Endothelial cell of umbilical vein (primary cell): Measurements from ENCODE around the gene FIGLA. TPM values are rescaled to one million over a fixed set of nuclear protein-coding genes. Genes with fewer than 3 reads are reported as not detected.

Experiments used
- BruUV-seq: library from RNA; stranded (reverse); fragments of 400-500 nt; replicated peaks from 2 replicates; lab custom pipeline; 2021; lab: Mats Ljungman, UMichigan
- CTCF ChIA-PET: fragments of 300-600, 350-600 bp; sonication (Branson Sonifier 250); formaldehyde crosslinking; loops from one replicate; lab custom pipeline; 2021; ENCODE audit warnings: antibody characterized with exemption, inconsistent platforms; lab: Charles Lee
- POLR2A ChIA-PET: fragments of 300-600, 350-600 bp; sonication (Branson Sonifier 250); formaldehyde crosslinking; loops from one replicate; lab custom pipeline; 2021; ENCODE audit warnings: antibody characterized with exemption, inconsistent platforms; lab: Charles Lee
- DNase-seq: peaks from one replicate; pipeline ENCODE4 v3.0.0-alpha.2; 2011; ENCODE audit warnings: low read depth, low spot score
- FAIRE-seq: peaks from 2 replicates; lab custom pipeline; 2011; peaks lifted over from hg19 to GRCh38; lab: Jason Lieb, UNC
- H2AFZ ChIP-seq: 2 replicates; pipeline ENCODE4 v1.6.0; 2012; ENCODE audit warnings: low read depth, low read length, control low read depth, inconsistent platforms
- H3K27ac ChIP-seq: 2 replicates; pipeline ENCODE4 v1.5.1; 2011; ENCODE audit warnings: low read depth, mild to moderate bottlenecking, control low read depth, low read length, moderate library complexity; ENCODE audit not compliant: insufficient read depth
- H3K27me3 ChIP-seq, 2 experiments: 2 replicates each; pipeline versions ENCODE4 v1.6.0 to v1.6.1; 2011; ENCODE audit warnings: low read length in 2 of 2, mixed read lengths in 1 of 2; ENCODE audit not compliant: control insufficient read depth in 2 of 2, insufficient read depth in 2 of 2
- H3K36me3 ChIP-seq, 2 experiments: 2 replicates in 1 of 2; 3 replicates in 1 of 2; pipeline ENCODE4 v1.5.1; 2011; ENCODE audit warnings: low read length in 2 of 2, mild to moderate bottlenecking in 1 of 2, moderate library complexity in 1 of 2; ENCODE audit not compliant: control insufficient read depth in 2 of 2, insufficient read depth in 2 of 2; ENCODE audit errors: extremely low read depth in 1 of 2
- H3K4me1 ChIP-seq: 3 replicates; pipeline ENCODE4 v1.5.1; 2011; ENCODE audit warnings: mild to moderate bottlenecking, low read length; ENCODE audit not compliant: control insufficient read depth, insufficient read depth; ENCODE audit errors: extremely low read depth
- H3K4me2 ChIP-seq: 2 replicates; pipeline ENCODE4 v1.6.1; 2011; ENCODE audit warnings: low read length, control low read depth, mixed read lengths; ENCODE audit not compliant: insufficient read depth
- H3K4me3 ChIP-seq, 3 experiments: fragments of 200-600 bp in 1 of 3; sonication (generic), shearing (Covaris generic) in 1 of 3; replicated peaks in 1 of 3; 2 replicates each; pipeline ENCODE4 v1.5.1; 2011 to 2016; ENCODE audit warnings: control low read depth in 3 of 3, low read length in 3 of 3, mild to moderate bottlenecking in 2 of 3, inconsistent platforms in 1 of 3, low read depth in 1 of 3, moderate library complexity in 1 of 3; ENCODE audit not compliant: insufficient read depth in 1 of 3
- H3K79me2 ChIP-seq: 2 replicates; pipeline ENCODE4 v1.6.0; 2012; ENCODE audit warnings: low read length, inconsistent platforms; ENCODE audit not compliant: control insufficient read depth, insufficient read depth
- H3K9ac ChIP-seq: replicated peaks from 2 replicates; pipeline ENCODE3; 2011; ENCODE audit warnings: low read length, control low read depth; ENCODE audit not compliant: insufficient read depth; ENCODE audit errors: extremely low read depth
- H3K9me1 ChIP-seq: replicated peaks from 3 replicates; pipeline ENCODE4 v1.6.0; 2011; ENCODE audit warnings: mild to moderate bottlenecking, low read length; ENCODE audit not compliant: control insufficient read depth, insufficient read depth; ENCODE audit errors: extremely low read depth
- H3K9me3 ChIP-seq: replicated peaks from 2 replicates; pipeline ENCODE4 v1.5.1; 2012; ENCODE audit warnings: low read length, inconsistent platforms; ENCODE audit not compliant: control insufficient read depth, insufficient read depth
- H4K20me1 ChIP-seq: replicated peaks from 2 replicates; pipeline ENCODE3; 2011; ENCODE audit warnings: mild to moderate bottlenecking, low read length; ENCODE audit not compliant: control insufficient read depth, insufficient read depth; ENCODE audit errors: extremely low read depth
- EZH2 ChIP-seq: IDR thresholded peaks from 2 replicates; pipeline ENCODE4 v1.6.1; 2012; ENCODE audit warnings: borderline replicate concordance, low read depth, mild to moderate bottlenecking, moderate library complexity, low read length, inconsistent platforms; ENCODE audit not compliant: severe bottlenecking
- FOS ChIP-seq: IDR thresholded peaks from 2 replicates; pipeline ENCODE4 v1.6.1; 2011; ENCODE audit warnings: mild to moderate bottlenecking, low read length, moderate library complexity, borderline replicate concordance; ENCODE audit not compliant: insufficient read depth
- GATA2 ChIP-seq: IDR thresholded peaks from 2 replicates; pipeline ENCODE4 v1.7.0; 2011; ENCODE audit warnings: low read depth, mild to moderate bottlenecking, moderate library complexity, mixed read lengths, low read length; ENCODE audit not compliant: insufficient read length, insufficient read depth
- JUN ChIP-seq: IDR thresholded peaks from 2 replicates; pipeline ENCODE4 v1.6.1; 2011; ENCODE audit warnings: borderline replicate concordance, low read depth; ENCODE audit not compliant: insufficient read length, insufficient read depth
- MYC ChIP-seq: IDR thresholded peaks from one replicate; pipeline ENCODE4 v1.6.1; 2011; ENCODE audit warnings: mild to moderate bottlenecking, low read depth, low read length
- POLR2A ChIP-seq: IDR thresholded peaks from 2 replicates; pipeline ENCODE4 v1.6.1; 2012; ENCODE audit warnings: low read depth, mild to moderate bottlenecking, control low read depth, low read length
- POLR2AphosphoS5 ChIP-seq: IDR thresholded peaks from 2 replicates; pipeline ENCODE4 v1.6.1; 2012; ENCODE audit warnings: low read depth, mild to moderate bottlenecking, control low read depth, low read length, moderate library complexity; ENCODE audit not compliant: insufficient read depth
- dilution Hi-C: fragments of 300-500 bp; cut with MboI; formaldehyde crosslinking; loops from one replicate; pipeline ENCODE4 v1.15.0; 2019; ENCODE audit warnings: low sequenced_read_pairs; ENCODE audit not compliant: extremely low pct_ligation_motif_present
- intact Hi-C: fragments of 100-400 bp; cut with micrococcal nuclease; formaldehyde crosslinking; loops from one replicate; pipeline ENCODE4 v1.10.0; 2022
- polyA plus RNA-seq, 4 experiments: library from polyadenylated mRNA; depleted of rRNA in 3 of 4; stranded (reverse) in 3 of 4; unstranded in 1 of 4; fragments of >200 nt; gene quantifications; 2 replicates each; pipeline versions ENCODE4 v1.2.1 to v1.2.3, GENCODE V29; 2011 to 2012; ENCODE audit warnings: missing spikeins in 1 of 4
- total RNA-seq: library from RNA; stranded (reverse); gene quantifications from 2 replicates; pipeline ENCODE4 v1.2.3, GENCODE V29; 2021
- TF ChIP-seq, protein P1 (sequence below), 2 donors: IDR thresholded peaks; 1 replicate in 1 of 2; 2 replicates in 1 of 2; pipeline ENCODE4 v1.5.1; 2011; ENCODE audit warnings: low read length in 2 of 2, mild to moderate bottlenecking in 2 of 2, moderate library complexity in 2 of 2, control low read depth in 1 of 2, inconsistent platforms in 1 of 2, low read depth in 1 of 2; ENCODE audit not compliant: insufficient read depth in 1 of 2; ENCODE audit errors: extremely low read depth in 1 of 2
- TF ChIP-seq, protein P2 (sequence below): IDR thresholded peaks from 2 replicates; pipeline ENCODE4 v1.6.1; 2011; ENCODE audit not compliant: insufficient read depth, insufficient read length

FIGLA gene
- total and polyA plus RNA-seq, 2 donors (not counting 3 experiments of a cell fraction or from before 2014, with no cell fraction given): not detected

DNA sequence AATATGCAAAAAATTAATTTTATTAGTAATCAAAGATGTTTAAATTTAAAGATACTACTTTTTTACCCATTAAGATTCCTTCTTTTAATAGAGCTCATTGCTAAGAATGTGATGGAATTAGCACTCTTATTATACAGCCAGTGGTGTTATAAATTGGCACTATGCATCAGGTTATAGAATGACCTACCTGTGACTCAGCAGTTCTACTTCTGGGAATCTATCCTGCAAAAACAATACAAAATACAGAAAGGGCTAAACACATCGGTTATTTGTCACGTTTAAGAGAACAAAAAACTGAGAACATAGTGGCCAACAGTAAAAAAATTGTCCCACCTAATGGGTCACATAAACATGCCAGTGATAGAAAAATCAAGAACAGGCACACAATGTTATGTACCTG, 13.0 kb downstream of the FIGLA start:
- intact Hi-C loops: no loop called here
- CTCF ChIA-PET: interaction anchor here (1.6 to 3.2 kb wide), 2 partner anchors 12 to 474 kb away, joined by 4 to 17 read pairs; partner anchors contain the start of gene FIGLA

More for the DNA sequence above, 13.0 kb downstream of the FIGLA start:
- Histone ChIP-seq H3K9ac (no peak overlapping the region), H3K4me1 (no peaks in the 10 kb centered on the region), H4K20me1 (no peaks in the 10 kb centered on the region), H3K4me2 (no peak overlapping the region), H3K27ac (no peak overlapping the region), H3K4me3 (no peak overlapping the region), H3K27me3 (peaks cover 23 to 29% of the 10 kb centered on the region in 2 experiments), H3K9me1 (no peaks in the 10 kb centered on the region), H3K79me2 (no peaks in the 10 kb centered on the region), H3K36me3 (no peaks in the 10 kb centered on the region), H3K9me3 (no peaks in the 10 kb centered on the region), H2AFZ (no peak overlapping the region)
- POLR2A ChIA-PET: no interaction called here
- DNase-seq: no peak
- dilution Hi-C loops: no loop called here
- no peak for TF ChIP-seq MYC
- TF ChIP-seq, protein P1, sequence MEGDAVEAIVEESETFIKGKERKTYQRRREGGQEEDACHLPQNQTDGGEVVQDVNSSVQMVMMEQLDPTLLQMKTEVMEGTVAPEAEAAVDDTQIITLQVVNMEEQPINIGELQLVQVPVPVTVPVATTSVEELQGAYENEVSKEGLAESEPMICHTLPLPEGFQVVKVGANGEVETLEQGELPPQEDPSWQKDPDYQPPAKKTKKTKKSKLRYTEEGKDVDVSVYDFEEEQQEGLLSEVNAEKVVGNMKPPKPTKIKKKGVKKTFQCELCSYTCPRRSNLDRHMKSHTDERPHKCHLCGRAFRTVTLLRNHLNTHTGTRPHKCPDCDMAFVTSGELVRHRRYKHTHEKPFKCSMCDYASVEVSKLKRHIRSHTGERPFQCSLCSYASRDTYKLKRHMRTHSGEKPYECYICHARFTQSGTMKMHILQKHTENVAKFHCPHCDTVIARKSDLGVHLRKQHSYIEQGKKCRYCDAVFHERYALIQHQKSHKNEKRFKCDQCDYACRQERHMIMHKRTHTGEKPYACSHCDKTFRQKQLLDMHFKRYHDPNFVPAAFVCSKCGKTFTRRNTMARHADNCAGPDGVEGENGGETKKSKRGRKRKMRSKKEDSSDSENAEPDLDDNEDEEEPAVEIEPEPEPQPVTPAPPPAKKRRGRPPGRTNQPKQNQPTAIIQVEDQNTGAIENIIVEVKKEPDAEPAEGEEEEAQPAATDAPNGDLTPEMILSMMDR (IDR thresholded peaks at IDR 0.05; ENCODE audit: extremely low read depth in 1 of 2, insufficient read depth in 1 of 2, low read depth in 1 of 2, low read length in 2 of 2): no peak
- no peak for TF ChIP-seq EZH2
- TF ChIP-seq POLR2AphosphoS5: no peak
- no peak for TF ChIP-seq POLR2A
- TF ChIP-seq, protein P2, sequence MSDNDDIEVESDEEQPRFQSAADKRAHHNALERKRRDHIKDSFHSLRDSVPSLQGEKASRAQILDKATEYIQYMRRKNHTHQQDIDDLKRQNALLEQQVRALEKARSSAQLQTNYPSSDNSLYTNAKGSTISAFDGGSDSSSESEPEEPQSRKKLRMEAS: no peak
- no peak for TF ChIP-seq GATA2
- no peak for TF ChIP-seq FOS
- no peak for TF ChIP-seq JUN
- FAIRE-seq: no peak
- BruUV-seq: no TSS peak
